H1 (cell line): ENCODE measurements around the gene CAPN10. TPM values are rescaled to one million over a fixed set of nuclear protein-coding genes. Genes with fewer than 3 reads are reported as not detected.

Source experiments
- CTCF ChIA-PET: fragments of 300-600 bp; sonication (Branson Sonifier 250); formaldehyde crosslinking; loops from one replicate; lab custom pipeline; 2021; ENCODE audit not compliant: partially characterized antibody; lab: Charles Lee
- POLR2A ChIA-PET: fragments of 300-600 bp; sonication (Branson Sonifier 250); formaldehyde crosslinking; loops from one replicate; lab custom pipeline; 2021; ENCODE audit warnings: inconsistent platforms; ENCODE audit not compliant: partially characterized antibody; lab: Charles Lee
- DNase-seq, 2 experiments: peaks; one replicate each; pipeline versions ENCODE4 v3.0.0 to v3.0.0-alpha.2; 2010 to 2022; ENCODE audit warnings: low spot score in 2 of 2, low read depth in 1 of 2, mixed read lengths in 1 of 2
- FAIRE-seq: peaks from 2 replicates; lab custom pipeline; 2011; peaks lifted over from hg19 to GRCh38; lab: Jason Lieb, UNC
- H2AFZ ChIP-seq: 2 replicates; pipeline ENCODE4 v1.8.1; 2012; ENCODE audit warnings: low read length, inconsistent platforms
- H2AK5ac ChIP-seq: 2 replicates; pipeline ENCODE4 v1.6.1; 2013; ENCODE audit warnings: low read depth, low read length
- H2BK120ac ChIP-seq: replicated peaks from 2 replicates; pipeline ENCODE3; 2013; ENCODE audit warnings: low read depth, low read length, inconsistent platforms
- H2BK12ac ChIP-seq: 2 replicates; pipeline ENCODE4 v1.6.1; 2013; ENCODE audit warnings: low read depth, low read length
- H2BK15ac ChIP-seq: 2 replicates; pipeline ENCODE4 v1.6.1; 2013; ENCODE audit warnings: low read length
- H2BK20ac ChIP-seq: 2 replicates; pipeline ENCODE4 v1.6.1; 2013; ENCODE audit warnings: low read length
- H2BK5ac ChIP-seq: 2 replicates; pipeline ENCODE4 v1.6.1; 2013; ENCODE audit warnings: low read depth, low read length
- H3K14ac ChIP-seq: 2 replicates; pipeline ENCODE4 v1.6.1; 2013; ENCODE audit warnings: inconsistent platforms; ENCODE audit not compliant: insufficient read length
- H3K18ac ChIP-seq: 2 replicates; pipeline ENCODE4 v1.6.1; 2013; ENCODE audit warnings: low read length; ENCODE audit errors: extremely low read depth
- H3K23ac ChIP-seq: 2 replicates; pipeline ENCODE4 v1.6.1; 2013; ENCODE audit warnings: inconsistent platforms; ENCODE audit not compliant: insufficient read length
- H3K23me2 ChIP-seq: 2 replicates; pipeline ENCODE4 v1.6.1; 2013; ENCODE audit warnings: low read depth, low read length
- H3K27ac ChIP-seq: 2 replicates; pipeline ENCODE4 v1.6.1; 2011; ENCODE audit warnings: low read depth, low read length, inconsistent platforms
- H3K27me3 ChIP-seq, 4 experiments: replicated peaks in 1 of 4; 1 replicate in 1 of 4; 2 replicates in 3 of 4; pipeline versions ENCODE4 v1.6.1 to v1.8.1; 2011 to 2013; ENCODE audit warnings: low read length in 3 of 4, mild to moderate bottlenecking in 3 of 4, inconsistent platforms in 2 of 4, mixed read lengths in 2 of 4, moderate library complexity in 1 of 4; ENCODE audit not compliant: control insufficient read depth in 3 of 4, insufficient read depth in 3 of 4; ENCODE audit errors: extremely low read depth in 1 of 4
- H3K36me3 ChIP-seq, 4 experiments: 2 replicates each; pipeline versions ENCODE4 v1.6.1 to v1.8.1; 2011 to 2013; ENCODE audit warnings: mild to moderate bottlenecking in 4 of 4, low read length in 3 of 4, moderate library complexity in 2 of 4, control low read depth in 1 of 4, inconsistent platforms in 1 of 4; ENCODE audit not compliant: insufficient read depth in 4 of 4, control insufficient read depth in 2 of 4
- H3K4ac ChIP-seq: replicated peaks from 2 replicates; pipeline ENCODE3; 2013; ENCODE audit warnings: low read length, low read depth, mixed read lengths, inconsistent platforms; ENCODE audit not compliant: insufficient read length
- H3K4me1 ChIP-seq, 4 experiments: replicated peaks in 1 of 4; 1 replicate in 1 of 4; 2 replicates in 3 of 4; pipeline versions ENCODE4 v1.6.1 to v1.8.1; 2011 to 2013; ENCODE audit warnings: low read length in 3 of 4, inconsistent platforms in 2 of 4, mixed read lengths in 1 of 4; ENCODE audit not compliant: insufficient read depth in 4 of 4, control insufficient read depth in 3 of 4
- H3K4me2 ChIP-seq, 2 experiments: 2 replicates each; pipeline versions ENCODE4 v1.6.1 to v1.8.1; 2011 to 2013; ENCODE audit warnings: low read depth in 2 of 2, low read length in 2 of 2, control low read depth in 1 of 2, inconsistent platforms in 1 of 2, mild to moderate bottlenecking in 1 of 2; ENCODE audit not compliant: insufficient read depth in 1 of 2
- H3K4me3 ChIP-seq, 4 experiments: fragments of 200-600, 300-600 bp in 1 of 4; sonication (generic), shearing (Covaris generic), sonication (Bioruptor Twin) in 1 of 4; 2 replicates each; pipeline versions ENCODE4 v1.5.1 to v1.8.1; 2011 to 2016; ENCODE audit warnings: low read length in 4 of 4, low read depth in 3 of 4, control low read depth in 2 of 4, inconsistent platforms in 2 of 4, mild to moderate bottlenecking in 2 of 4, mixed read lengths in 1 of 4, moderate library complexity in 1 of 4; ENCODE audit not compliant: insufficient read depth in 2 of 4; ENCODE audit errors: extremely low read depth in 1 of 4
- H3K56ac ChIP-seq: replicated peaks from 2 replicates; pipeline ENCODE3; 2013; ENCODE audit warnings: low read depth, mild to moderate bottlenecking, mixed read lengths, low read length, inconsistent platforms; ENCODE audit not compliant: insufficient read length
- H3K79me1 ChIP-seq: 2 replicates; pipeline ENCODE4 v1.6.1; 2013; ENCODE audit warnings: low read depth, low read length, control low read depth
- H3K79me2 ChIP-seq, 2 experiments: 2 replicates each; pipeline versions ENCODE4 v1.6.1 to v1.8.1; 2012 to 2013; ENCODE audit warnings: low read length in 2 of 2, mild to moderate bottlenecking in 2 of 2, inconsistent platforms in 1 of 2; ENCODE audit not compliant: insufficient read depth in 2 of 2, control insufficient read depth in 1 of 2
- H3K9ac ChIP-seq, 4 experiments: replicated peaks in 1 of 4; 1 replicate in 1 of 4; 2 replicates in 3 of 4; pipeline versions ENCODE4 v1.6.1 to v1.8.1; 2011 to 2013; ENCODE audit warnings: low read depth in 3 of 4, low read length in 3 of 4, control low read depth in 2 of 4, mild to moderate bottlenecking in 2 of 4, moderate library complexity in 2 of 4, inconsistent platforms in 1 of 4; ENCODE audit errors: extremely low read depth in 1 of 4
- H3K9me3 ChIP-seq, 2 experiments: 2 replicates each; pipeline versions ENCODE4 v1.6.1 to v1.8.1; 2012 to 2013; ENCODE audit warnings: mild to moderate bottlenecking in 2 of 2, moderate library complexity in 2 of 2, control low read depth in 1 of 2, inconsistent platforms in 1 of 2, low read depth in 1 of 2, low read length in 1 of 2, mixed read lengths in 1 of 2; ENCODE audit not compliant: insufficient read depth in 2 of 2
- H4K20me1 ChIP-seq, 2 experiments: replicated peaks in 1 of 2; 2 replicates each; pipeline versions ENCODE3 to v1.8.1; 2011 to 2013; ENCODE audit warnings: inconsistent platforms in 2 of 2, low read length in 2 of 2, mild to moderate bottlenecking in 1 of 2; ENCODE audit not compliant: insufficient read depth in 2 of 2, control insufficient read depth in 1 of 2
- H4K5ac ChIP-seq: 2 replicates; pipeline ENCODE4 v1.6.1; 2013; ENCODE audit warnings: low read length, low read depth, mixed read lengths, inconsistent platforms; ENCODE audit not compliant: insufficient read length
- H4K8ac ChIP-seq: 2 replicates; pipeline ENCODE4 v1.8.0; 2013; ENCODE audit warnings: mild to moderate bottlenecking, moderate library complexity, low read length, inconsistent platforms; ENCODE audit not compliant: insufficient read depth; ENCODE audit errors: extremely low read depth
- H4K91ac ChIP-seq: replicated peaks from 2 replicates; pipeline ENCODE3; 2013; ENCODE audit warnings: low read length, mixed read lengths, inconsistent platforms; ENCODE audit not compliant: insufficient read length
- CHD2 ChIP-seq: IDR thresholded peaks from 2 replicates; pipeline ENCODE4 v1.6.1; 2012; ENCODE audit warnings: low read length, improper control_type of control experiment
- EZH2 ChIP-seq: fragments of 200-600 bp; sonication (generic); IDR thresholded peaks from 2 replicates; pipeline ENCODE4 v1.7.1; 2012; ENCODE audit warnings: low read depth, mild to moderate bottlenecking, moderate library complexity, low read length, inconsistent platforms; ENCODE audit not compliant: severe bottlenecking
- FOSL1 ChIP-seq: IDR thresholded peaks from 2 replicates; pipeline ENCODE4 v1.6.1; 2011; ENCODE audit warnings: mild to moderate bottlenecking, low read depth, low read length, moderate library complexity; ENCODE audit not compliant: insufficient read depth
- KDM4A ChIP-seq: IDR thresholded peaks from one replicate; pipeline ENCODE4 v1.7.1; 2012; ENCODE audit warnings: low read depth, mild to moderate bottlenecking, moderate library complexity, low read length, inconsistent platforms; ENCODE audit not compliant: severe bottlenecking
- POLR2A ChIP-seq, 2 experiments: IDR thresholded peaks; 1 replicate in 1 of 2; 2 replicates in 1 of 2; pipeline ENCODE4 v1.6.1; 2011; ENCODE audit warnings: low read depth in 2 of 2, low read length in 2 of 2, mild to moderate bottlenecking in 2 of 2; ENCODE audit errors: control extremely low read depth in 1 of 2
- RNF2 ChIP-seq: fragments of 200-900, 300-1000 bp; sonication (generic); IDR thresholded peaks from 2 replicates; pipeline ENCODE4 v1.7.1; 2016; ENCODE audit warnings: borderline replicate concordance, low read depth, mild to moderate bottlenecking, antibody characterized with exemption, low read length; ENCODE audit not compliant: poor library complexity, severe bottlenecking; ENCODE audit errors: missing control alignments
- SIX5 ChIP-seq: IDR thresholded peaks from 2 replicates; pipeline ENCODE4 v1.6.1; 2011; ENCODE audit warnings: mild to moderate bottlenecking, low read depth, low read length
- TEAD4 ChIP-seq: IDR thresholded peaks from 2 replicates; pipeline ENCODE4 v1.6.1; 2012; ENCODE audit warnings: low read depth, low read length, inconsistent platforms, mixed read lengths
- WGBS, 2 experiments: shearing (Covaris generic) in 1 of 2; methylation state at CpG; one replicate each; pipeline versions ENCODE4 v1.1.6 to v1.1.7; 2013 to 2015; ENCODE audit warnings: low lambda C conversion rate in 2 of 2, mixed read lengths in 2 of 2, inconsistent platforms in 1 of 2, low coverage in 1 of 2, missing lambda C conversion rate in 1 of 2; ENCODE audit not compliant: insufficient replicate concordance in 2 of 2, insufficient coverage in 1 of 2, insufficient read length in 1 of 2; ENCODE audit errors: extremely low coverage in 1 of 2, missing lambda C conversion rate in 1 of 2; 5-methylcytosine and 5-hydroxymethylcytosine counted together
- polyA plus RNA-seq, 7 experiments: library from polyadenylated mRNA; depleted of rRNA in 3 of 7; stranded (reverse) in 5 of 7; unstranded in 2 of 7; fragments of >200 nt in 5 of 7; fragments of 200-250 nt in 2 of 7; gene quantifications; 1 replicate in 5 of 7; 2 replicates in 1 of 7; 4 replicates in 1 of 7; pipeline versions ENCODE4 v1.2.1 to v1.2.3, GENCODE V29; 2011 to 2013; ENCODE audit warnings: missing spikeins in 2 of 7, mixed read lengths in 2 of 7
- total RNA-seq: library from RNA; stranded (reverse); fragmentation: NEBNext Ultra II Directional; extraction: Animal tissue kit (Norgen Biotek cat#: 25700); gene quantifications from 2 replicates; pipeline ENCODE4 v1.2.1, GENCODE V29; 2021
- TF ChIP-seq, protein P1 (sequence below): IDR thresholded peaks from 2 replicates; pipeline ENCODE4 v1.6.1; 2011; ENCODE audit warnings: low read depth, mild to moderate bottlenecking, low read length; ENCODE audit not compliant: insufficient read depth
- TF ChIP-seq, protein P2 (sequence below), 3 experiments: IDR thresholded peaks; 1 replicate in 2 of 3; 2 replicates in 1 of 3; pipeline versions ENCODE4 v1.5.1 to v1.6.1; 2011; ENCODE audit warnings: low read length in 3 of 3, mild to moderate bottlenecking in 3 of 3, inconsistent platforms in 2 of 3, low read depth in 1 of 3, moderate library complexity in 1 of 3; ENCODE audit not compliant: insufficient read depth in 1 of 3; ENCODE audit errors: control extremely low read depth in 1 of 3

Gene CAPN10
- total and polyA plus RNA-seq, 2 of the 8 experiments (the other 6 are each of a cell fraction or from before 2014, with no cell fraction given) = 30.7 to 39.8 TPM

GRCh38 chr2:240619506-240620148 lies 33.1 kb downstream of the CAPN10 start:
- H2AFZ ChIP-seq = no peak overlapping the region
- peaks cover 31 to 35% of the 10 kb centered on the region in 2 experiments for H3K9me3 ChIP-seq
- no peak overlapping the region for H3K4me2 ChIP-seq
- H4K20me1 ChIP-seq = no peaks in the 10 kb centered on the region
- no peak overlapping the region for H2BK20ac ChIP-seq
- H3K4ac ChIP-seq = no peak overlapping the region
- no peak overlapping the region for H3K27ac ChIP-seq
- no peak overlapping the region for H2BK15ac ChIP-seq
- DNase-seq (no peak), FAIRE-seq (no peak)
- no peak overlapping the region for H4K5ac ChIP-seq
- H3K18ac ChIP-seq = no peak overlapping the region
- no peak overlapping the region for H2AK5ac ChIP-seq
- no peak overlapping the region for H2BK5ac ChIP-seq
- H3K79me2 ChIP-seq = no peaks in the 10 kb centered on the region
- no peak overlapping the region for H3K23ac ChIP-seq
- H3K36me3 ChIP-seq = no peaks in the 10 kb centered on the region
- ChIA-PET POLR2A (interaction anchor here (0.9 to 1.0 kb wide), 2 partner anchors 59 to 94 kb away, joined by 3 read pairs; no protein-coding TSS in a partner anchor), CTCF (no interaction called here)
- H2BK12ac ChIP-seq = no peak overlapping the region
- no peak overlapping the region for H4K8ac ChIP-seq
- H3K79me1 ChIP-seq = no peaks in the 10 kb centered on the region
- no peak overlapping the region for H2BK120ac ChIP-seq
- no peak overlapping the region for H3K4me3 ChIP-seq
- 84% methylated on average over 15 of the region's 19 CpGs; no CpG with 5 or more reads in 1 of the 2 experiments for WGBS, 2 experiments
- H3K23me2 ChIP-seq = no peaks in the 10 kb centered on the region
- peaks cover 0 to 3% (median 0%) of the 10 kb centered on the region in 4 experiments; a peak in 2 of 7 replicates for H3K4me1 ChIP-seq
- no peak overlapping the region for H3K14ac ChIP-seq
- H3K56ac ChIP-seq = no peak overlapping the region
- no peaks in the 10 kb centered on the region for H3K27me3 ChIP-seq
- no peak overlapping the region for H4K91ac ChIP-seq
- no peak overlapping the region for H3K9ac ChIP-seq
- TF ChIP-seq, protein P1, sequence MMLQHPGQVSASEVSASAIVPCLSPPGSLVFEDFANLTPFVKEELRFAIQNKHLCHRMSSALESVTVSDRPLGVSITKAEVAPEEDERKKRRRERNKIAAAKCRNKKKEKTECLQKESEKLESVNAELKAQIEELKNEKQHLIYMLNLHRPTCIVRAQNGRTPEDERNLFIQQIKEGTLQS = no peak
- TF ChIP-seq KDM4A (no peak), TEAD4 (no peak), CHD2 (no peak), SIX5 (no peak), POLR2A (IDR thresholded peaks at IDR 0.05; ENCODE audit: control extremely low read depth in 1 of 2, low read depth in 2 of 2, low read length in 2 of 2) (no peak), RNF2 (no peak), EZH2 (no peak), FOSL1 (no peak)
- TF ChIP-seq, protein P2, sequence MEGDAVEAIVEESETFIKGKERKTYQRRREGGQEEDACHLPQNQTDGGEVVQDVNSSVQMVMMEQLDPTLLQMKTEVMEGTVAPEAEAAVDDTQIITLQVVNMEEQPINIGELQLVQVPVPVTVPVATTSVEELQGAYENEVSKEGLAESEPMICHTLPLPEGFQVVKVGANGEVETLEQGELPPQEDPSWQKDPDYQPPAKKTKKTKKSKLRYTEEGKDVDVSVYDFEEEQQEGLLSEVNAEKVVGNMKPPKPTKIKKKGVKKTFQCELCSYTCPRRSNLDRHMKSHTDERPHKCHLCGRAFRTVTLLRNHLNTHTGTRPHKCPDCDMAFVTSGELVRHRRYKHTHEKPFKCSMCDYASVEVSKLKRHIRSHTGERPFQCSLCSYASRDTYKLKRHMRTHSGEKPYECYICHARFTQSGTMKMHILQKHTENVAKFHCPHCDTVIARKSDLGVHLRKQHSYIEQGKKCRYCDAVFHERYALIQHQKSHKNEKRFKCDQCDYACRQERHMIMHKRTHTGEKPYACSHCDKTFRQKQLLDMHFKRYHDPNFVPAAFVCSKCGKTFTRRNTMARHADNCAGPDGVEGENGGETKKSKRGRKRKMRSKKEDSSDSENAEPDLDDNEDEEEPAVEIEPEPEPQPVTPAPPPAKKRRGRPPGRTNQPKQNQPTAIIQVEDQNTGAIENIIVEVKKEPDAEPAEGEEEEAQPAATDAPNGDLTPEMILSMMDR (IDR thresholded peaks at IDR 0.05; ENCODE audit: control extremely low read depth in 1 of 3, insufficient read depth in 1 of 3, low read depth in 1 of 3, low read length in 3 of 3) = no peak
